GM12801 (cell line): Measurements from ENCODE around the gene CHAD.

ENCODE experiments used
- CTCF ChIP-seq: IDR thresholded peaks from one replicate; pipeline ENCODE4 v1.5.1; 2011; ENCODE audit warnings: control low read depth; ENCODE audit not compliant: insufficient read length; ENCODE audit errors: extremely low read depth

The CHAD gene

DNA sequence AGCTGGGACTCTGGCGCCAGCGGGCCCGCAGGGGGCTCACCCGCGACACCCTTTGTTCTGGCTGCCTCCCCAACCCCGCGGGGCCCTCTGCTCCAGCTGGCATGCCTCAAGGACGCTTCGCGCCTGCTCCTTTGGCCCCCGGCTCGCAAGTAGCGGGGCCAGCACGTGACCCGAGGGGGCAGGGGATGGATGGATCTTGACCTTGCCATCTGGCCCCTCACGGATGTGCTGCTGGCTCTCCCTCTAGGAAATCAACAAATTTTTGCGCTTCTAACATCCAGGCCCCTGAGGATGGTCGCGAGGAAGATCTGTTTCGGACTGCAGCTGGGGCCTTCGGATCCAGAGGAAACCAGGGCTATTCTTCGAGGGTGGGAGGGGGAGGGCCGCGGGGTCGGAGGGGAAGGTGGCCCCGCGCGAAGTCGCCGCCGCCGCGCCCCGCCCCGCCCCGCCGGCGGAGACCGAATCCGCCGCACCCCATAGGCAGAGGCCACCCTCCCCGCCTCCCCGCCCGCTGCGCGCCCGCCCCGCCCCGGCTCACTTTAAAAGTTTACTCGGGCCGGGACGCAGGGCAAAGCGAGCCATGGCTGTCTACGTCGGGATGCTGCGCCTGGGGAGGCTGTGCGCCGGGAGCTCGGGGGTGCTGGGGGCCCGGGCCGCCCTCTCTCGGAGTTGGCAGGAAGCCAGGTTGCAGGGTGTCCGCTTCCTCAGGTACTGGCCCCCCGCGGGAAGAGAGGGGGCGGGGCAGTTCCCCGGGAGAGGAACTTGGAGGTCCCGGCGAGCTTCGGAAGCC, 42.8 kb downstream of the CHAD start, which contains the start of gene ACSF2:
TSS of gene ACSF2 (plus strand) at position 537 of the 790 bp plus-strand sequence. CDS start at position 581, 44 bp downstream.
- no peak for TF ChIP-seq CTCF

DNA sequence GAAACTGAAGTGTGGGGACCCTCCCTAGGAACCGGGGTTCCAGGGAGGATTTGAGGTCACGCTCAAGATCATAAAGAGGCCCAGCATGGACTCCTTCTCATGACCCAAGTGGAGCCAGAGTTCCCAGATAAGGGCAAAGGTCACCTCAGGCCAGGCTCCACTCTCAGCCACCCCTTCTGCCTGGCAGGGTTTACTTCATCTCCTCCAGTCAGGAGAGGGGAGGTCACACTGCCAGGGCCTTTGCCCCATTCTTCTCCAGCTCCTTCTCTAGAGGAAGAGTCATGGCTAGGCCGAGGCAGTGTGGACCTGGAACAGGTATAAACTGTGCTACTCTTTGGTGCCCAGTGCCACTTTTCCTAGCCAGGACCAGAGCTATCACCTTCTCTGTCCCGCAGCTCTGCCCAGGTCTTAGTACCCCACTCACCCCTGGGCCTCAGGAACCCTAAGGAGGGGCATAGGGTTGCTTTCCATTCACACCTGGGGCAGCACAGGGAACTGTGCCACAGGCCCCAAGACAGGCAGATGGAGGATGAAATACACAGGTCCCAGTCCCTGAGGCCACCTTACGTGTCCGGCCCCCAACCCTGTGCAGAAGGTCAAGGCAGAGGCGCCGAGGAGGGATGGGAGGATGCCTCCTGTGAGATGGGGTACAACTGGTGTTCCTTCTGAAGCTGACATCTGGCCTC, 43.5 kb downstream of the CHAD start:
- no peak for TF ChIP-seq CTCF

DNA sequence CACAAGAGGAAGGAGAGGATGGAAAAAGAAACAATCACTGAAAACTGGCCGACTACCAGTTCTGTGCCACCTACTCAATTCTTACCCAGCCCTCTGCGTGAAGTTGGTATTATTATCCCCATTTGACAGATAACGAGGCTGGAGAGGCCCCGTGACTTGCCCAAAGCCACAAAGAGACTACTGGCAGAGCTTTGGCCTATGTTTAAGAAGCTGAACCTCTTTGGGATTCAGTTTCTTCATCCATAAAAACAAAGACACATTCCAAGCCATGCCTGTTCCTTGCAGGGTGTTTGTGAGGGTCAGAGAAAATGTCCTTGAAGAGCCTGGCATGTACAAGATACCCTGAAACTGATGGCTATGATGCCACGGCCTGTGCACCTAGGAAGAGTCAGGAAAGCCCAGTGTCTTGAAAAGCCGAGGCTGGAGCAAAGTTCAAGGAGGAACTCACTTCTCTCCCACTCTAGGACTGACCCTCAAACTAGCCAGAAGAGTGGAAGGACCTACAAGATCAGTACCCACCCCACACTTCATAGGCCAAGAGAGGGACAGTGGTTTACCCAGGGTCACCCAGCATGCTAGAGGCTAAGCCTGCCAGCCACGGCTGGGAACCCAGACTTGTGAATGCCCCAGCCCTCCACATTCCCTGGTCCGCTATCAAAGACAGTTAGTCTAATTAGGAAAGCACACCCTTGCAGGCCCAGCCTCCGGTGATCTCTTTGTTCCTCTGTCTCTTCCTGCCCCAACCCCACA, 44.3 kb downstream of the CHAD start:
- TF ChIP-seq CTCF: no peak

DNA sequence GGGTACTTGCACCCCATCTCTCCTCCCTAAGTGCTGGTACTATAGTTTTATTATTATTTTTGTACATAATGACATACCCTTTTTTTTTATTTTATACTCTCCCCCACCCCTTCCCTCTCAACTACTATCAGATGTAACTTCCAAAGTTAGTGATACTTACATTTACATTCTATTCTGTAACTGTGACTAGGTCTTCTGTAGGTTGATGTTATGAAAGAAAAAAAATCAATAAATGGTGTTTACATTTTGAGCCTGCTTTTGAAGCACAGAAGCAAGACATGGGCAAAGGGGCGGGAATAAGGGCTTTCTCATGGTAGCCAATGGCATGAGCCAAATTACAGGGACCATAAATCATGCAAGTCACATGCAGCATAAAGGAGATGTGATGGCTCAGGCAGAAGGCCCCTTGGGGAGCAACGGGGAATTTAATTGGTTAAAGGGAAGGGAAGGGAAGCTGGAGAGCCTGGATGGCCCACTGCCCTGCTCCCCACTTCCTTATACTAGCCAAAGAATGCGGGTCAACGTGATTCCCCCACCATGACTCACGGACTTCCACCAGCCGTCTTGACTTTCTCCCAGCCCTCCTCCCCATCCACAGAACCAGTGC, 45.0 kb downstream of the CHAD start:
- no peak for TF ChIP-seq CTCF

GRCh38 chr17:50422738-50423137, 45.9 kb downstream of the CHAD start:
- no peak for TF ChIP-seq CTCF

DNA sequence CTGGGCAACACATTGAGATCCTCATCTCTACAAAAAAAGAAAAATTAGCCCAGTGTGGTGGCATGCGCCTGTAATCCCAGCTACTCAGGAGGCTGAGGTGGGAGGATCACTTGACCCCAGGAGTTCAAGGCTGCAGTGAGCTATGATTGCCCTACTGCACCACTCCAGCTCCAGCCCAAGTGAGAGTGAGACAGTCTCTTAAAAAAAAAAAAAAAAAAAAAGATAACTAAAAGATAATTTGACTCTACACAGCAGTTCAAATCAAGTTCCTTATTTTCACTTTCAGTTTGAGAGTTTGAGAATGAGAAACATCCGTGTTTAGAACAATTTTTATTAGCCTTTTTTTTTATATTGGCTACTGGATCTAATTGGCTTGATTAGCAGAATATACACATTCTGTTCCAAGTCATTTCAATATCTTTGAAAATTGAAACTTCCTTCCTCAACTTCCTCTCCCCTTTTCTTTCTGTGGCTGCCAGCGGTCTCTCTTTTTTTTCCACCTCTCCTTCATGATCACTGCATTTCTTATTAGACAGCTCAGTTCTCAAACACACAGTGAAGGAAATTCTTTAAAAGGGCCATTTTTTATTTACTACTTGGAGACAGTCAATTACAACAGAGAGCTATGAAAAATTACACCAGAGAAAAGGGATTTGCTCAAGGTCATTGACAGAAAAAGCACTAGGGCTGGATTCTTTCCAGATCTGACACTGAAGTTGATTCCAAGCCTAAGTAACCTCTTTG, 47.2 kb downstream of the CHAD start:
- TF ChIP-seq CTCF: no peak
